Kidney (tissue), 14 donors: ENCODE data around the gene ARHGEF35. TPM values are rescaled to one million over a fixed set of nuclear protein-coding genes. Genes with fewer than 3 reads are reported as not detected.
"Not testable (repeated sequence)": the region's sequence is repeated elsewhere in the genome, so short reads cannot be mapped to it uniquely, and the experiment has no call there.

ENCODE experiments used
- DNase-seq, 5 donors: peaks; one replicate each; pipeline ENCODE4 v3.0.0-alpha.2; 2013 to 2020
- FAIRE-seq: peaks from 2 replicates; lab custom pipeline; 2012; peaks lifted over from hg19 to GRCh38; lab: Jason Lieb, UNC
- H3K27ac ChIP-seq, 2 donors: one replicate each; pipeline ENCODE4 v1.7.0; 2013; ENCODE audit warnings: low read depth in 2 of 2, low read length in 2 of 2, inconsistent platforms in 1 of 2
- H3K27me3 ChIP-seq: one replicate; pipeline ENCODE4 v1.7.1; 2013; ENCODE audit warnings: low read length, inconsistent platforms; ENCODE audit not compliant: control insufficient read depth, insufficient read depth
- H3K36me3 ChIP-seq, 3 donors: one replicate each; pipeline versions ENCODE4 v1.7.0 to v1.7.1; 2013; ENCODE audit warnings: low read length in 3 of 3, control low read depth in 1 of 3, inconsistent platforms in 1 of 3; ENCODE audit not compliant: insufficient read depth in 3 of 3, control insufficient read depth in 2 of 3
- H3K4me1 ChIP-seq, 3 donors: one replicate each; pipeline versions ENCODE4 v1.7.0 to v1.7.1; 2013; ENCODE audit warnings: low read length in 3 of 3, inconsistent platforms in 1 of 3, low read depth in 1 of 3; ENCODE audit not compliant: control insufficient read depth in 2 of 3, insufficient read depth in 2 of 3
- H3K4me3 ChIP-seq, 3 donors: one replicate each; pipeline versions ENCODE4 v1.7.0 to v1.8.1; 2013; ENCODE audit warnings: low read length in 3 of 3, control low read depth in 1 of 3, inconsistent platforms in 1 of 3
- H3K9ac ChIP-seq, 3 donors: one replicate each; pipeline versions ENCODE4 v1.7.0 to v1.7.1; 2013; ENCODE audit warnings: low read length in 3 of 3, control low read depth in 1 of 3, inconsistent platforms in 1 of 3
- H3K9me3 ChIP-seq, 3 donors: one replicate each; pipeline versions ENCODE4 v1.7.0 to v1.7.1; 2013; ENCODE audit warnings: low read length in 3 of 3, control low read depth in 1 of 3, inconsistent platforms in 1 of 3; ENCODE audit not compliant: control insufficient read depth in 2 of 3, insufficient read depth in 1 of 3
- intact Hi-C: fragments of 100-400 bp; cut with DNase I; formaldehyde crosslinking; loops from one replicate; pipeline ENCODE4 v1.11.1; 2022
- polyA plus RNA-seq: library from polyadenylated mRNA; stranded (reverse); fragments of 350-450 nt; fragmentation: Illumina TruSeq; extraction: RNeasy Lipid Tissue Mini Kit (QIAGEN cat#74804); gene quantifications from one replicate; pipeline ENCODE4 v1.2.3, GENCODE V29; 2014; ENCODE audit warnings: low read depth, low replicate concordance; ENCODE audit not compliant: insufficient read depth
- total RNA-seq: library from RNA; stranded (reverse); fragmentation: NEBNext Ultra II Directional; extraction: Animal tissue kit (Norgen Biotek cat#: 25700); gene quantifications from one replicate; pipeline ENCODE4 v1.2.1, GENCODE V29; 2021
- TF ChIP-seq, protein P1 (sequence below): IDR thresholded peaks from 3 replicates; pipeline ENCODE4 v1.5.1; 2012; ENCODE audit warnings: mild to moderate bottlenecking, moderate library complexity, borderline replicate concordance; ENCODE audit not compliant: insufficient read depth; ENCODE audit errors: extremely low read depth
- donor health status: control.
- donor health status: control.
- donor health status: control.
- donor health status: control.
- donor health status: control.
- donor health status: DM: yes; HTN: yes; CAD: no.
- donor health status: Normal renal cell carcinoma (clear cell type).

Gene ARHGEF35
- total and polyA plus RNA-seq, 2 donors from 2014 or later = 9.5 to 22.1 TPM

DNA sequence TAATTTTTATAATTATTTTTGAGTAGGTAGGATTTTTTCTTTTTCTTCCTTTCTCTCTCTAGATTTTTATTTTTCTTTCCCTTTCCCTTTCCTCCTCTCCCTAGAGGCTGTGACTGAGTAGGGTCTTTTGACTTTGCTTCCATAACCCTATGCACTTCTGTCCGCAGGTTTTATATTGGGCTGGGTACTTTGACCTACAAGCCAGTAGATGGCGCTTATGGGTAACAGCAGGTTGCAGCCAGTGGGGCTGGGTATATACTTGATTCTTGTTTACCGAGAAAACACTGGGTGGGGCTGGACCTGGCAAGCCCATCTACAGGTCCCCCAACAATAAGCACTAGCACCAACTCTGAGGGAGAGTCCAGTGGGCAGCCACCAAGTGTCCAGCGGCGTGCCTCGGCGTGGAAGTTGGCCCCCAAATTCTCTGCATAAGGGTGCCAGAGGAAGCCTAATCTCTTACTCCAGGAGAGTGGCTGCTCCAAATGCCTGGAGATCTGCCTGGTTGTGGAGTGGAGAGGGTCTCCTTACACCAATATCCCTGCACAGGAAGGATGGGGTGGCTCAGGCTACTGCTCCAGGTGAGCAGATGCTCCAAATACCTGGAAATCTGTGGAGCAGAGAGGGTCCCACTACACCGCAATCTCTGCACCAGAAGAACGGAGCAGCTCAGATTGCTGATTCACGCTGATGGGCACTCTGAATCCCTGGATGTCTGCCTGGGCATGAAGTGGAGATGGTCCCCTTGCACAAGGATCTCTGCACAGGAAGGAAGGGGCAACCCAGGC is 17.1 kb downstream of the ARHGEF35 start:
- intact Hi-C loops, H3K4me3 ChIP-seq, FAIRE-seq, H3K27ac ChIP-seq, H3K27me3 ChIP-seq, H3K4me1 ChIP-seq, H3K9me3 ChIP-seq, H3K9ac ChIP-seq, H3K36me3 ChIP-seq: not testable (repeated sequence)
- TF ChIP-seq, protein P1, sequence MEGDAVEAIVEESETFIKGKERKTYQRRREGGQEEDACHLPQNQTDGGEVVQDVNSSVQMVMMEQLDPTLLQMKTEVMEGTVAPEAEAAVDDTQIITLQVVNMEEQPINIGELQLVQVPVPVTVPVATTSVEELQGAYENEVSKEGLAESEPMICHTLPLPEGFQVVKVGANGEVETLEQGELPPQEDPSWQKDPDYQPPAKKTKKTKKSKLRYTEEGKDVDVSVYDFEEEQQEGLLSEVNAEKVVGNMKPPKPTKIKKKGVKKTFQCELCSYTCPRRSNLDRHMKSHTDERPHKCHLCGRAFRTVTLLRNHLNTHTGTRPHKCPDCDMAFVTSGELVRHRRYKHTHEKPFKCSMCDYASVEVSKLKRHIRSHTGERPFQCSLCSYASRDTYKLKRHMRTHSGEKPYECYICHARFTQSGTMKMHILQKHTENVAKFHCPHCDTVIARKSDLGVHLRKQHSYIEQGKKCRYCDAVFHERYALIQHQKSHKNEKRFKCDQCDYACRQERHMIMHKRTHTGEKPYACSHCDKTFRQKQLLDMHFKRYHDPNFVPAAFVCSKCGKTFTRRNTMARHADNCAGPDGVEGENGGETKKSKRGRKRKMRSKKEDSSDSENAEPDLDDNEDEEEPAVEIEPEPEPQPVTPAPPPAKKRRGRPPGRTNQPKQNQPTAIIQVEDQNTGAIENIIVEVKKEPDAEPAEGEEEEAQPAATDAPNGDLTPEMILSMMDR = peak; percentile 47
- peak in 2 of 5 donors; percentile 26 to 43 for DNase-seq

DNA sequence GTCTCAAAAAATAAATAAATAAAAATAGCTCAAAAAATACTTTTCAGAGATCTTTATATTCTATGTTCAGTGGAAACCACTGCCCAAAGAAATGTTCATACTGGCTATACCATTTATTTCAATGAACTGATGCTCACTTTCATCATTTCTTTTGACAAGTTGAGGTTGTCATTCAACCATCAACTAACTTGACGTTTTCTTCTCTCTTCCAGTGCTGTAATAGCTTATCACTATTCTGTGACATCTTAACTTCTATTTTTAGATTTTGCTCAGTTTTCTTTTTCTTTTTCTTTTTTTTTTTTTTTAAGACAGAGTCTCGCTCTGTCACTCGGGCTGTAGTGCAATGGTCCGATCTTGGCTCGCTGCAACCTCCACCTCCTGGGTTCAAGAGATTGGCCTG is 21.0 kb downstream of the ARHGEF35 start:
- TF ChIP-seq, protein P1 = no peak
- H3K27me3 ChIP-seq = no peaks in the 10 kb centered on the region
- DNase-seq = no peak
- intact Hi-C loops = loop anchor here (5.0 kb wide), 1 partner anchor 228 kb away; the partner anchor contains the start of gene NOBOX
- no peaks in the 10 kb centered on the region for H3K9me3 ChIP-seq
- no peak overlapping the region for H3K27ac ChIP-seq
- no peaks in the 10 kb centered on the region for H3K36me3 ChIP-seq
- H3K9ac ChIP-seq = no peak overlapping the region
- no peak overlapping the region for H3K4me3 ChIP-seq
- no peak for FAIRE-seq
- no peaks in the 10 kb centered on the region for H3K4me1 ChIP-seq

DNA sequence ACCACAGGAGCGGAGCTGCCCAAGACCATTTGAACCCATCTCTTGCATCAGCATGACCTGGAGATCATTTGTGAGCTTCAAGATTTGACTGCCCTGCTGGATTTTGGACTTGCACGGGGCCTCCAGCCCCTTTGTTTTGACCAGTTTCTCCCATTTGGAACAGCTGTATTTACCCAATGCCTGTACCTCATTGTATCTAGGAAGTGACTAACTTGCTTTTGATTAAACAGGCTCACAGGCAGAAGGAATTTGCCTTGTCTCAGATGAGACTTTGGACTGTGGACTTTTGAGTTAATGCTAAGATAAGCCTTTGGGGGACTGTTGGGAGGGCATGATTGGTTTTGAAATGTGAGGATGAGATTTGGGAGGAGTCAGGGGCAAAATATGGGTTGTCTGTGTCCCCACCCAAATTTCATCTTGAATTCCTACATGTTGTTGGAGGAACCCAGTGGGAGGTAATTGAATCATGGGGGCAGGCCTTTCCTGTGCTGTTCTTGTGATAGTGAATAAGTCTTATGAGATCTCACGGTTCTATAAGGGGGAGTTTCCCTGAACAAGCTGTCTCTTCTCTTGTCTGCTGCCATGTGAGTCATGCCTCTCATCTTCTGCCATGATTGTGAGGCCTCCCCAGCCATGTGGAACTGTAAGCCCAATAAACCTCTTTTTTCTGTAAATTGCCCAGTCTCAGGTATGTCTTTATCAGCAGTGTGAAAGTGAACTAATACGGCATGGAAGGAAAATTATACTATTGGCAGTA is 23.9 kb downstream of the ARHGEF35 start:
- intact Hi-C loops = loop anchor here (5.0 kb wide), 1 partner anchor 231 kb away; the partner anchor contains the start of gene NOBOX
- H3K36me3 ChIP-seq, H3K9ac ChIP-seq, H3K4me1 ChIP-seq, H3K27me3 ChIP-seq, H3K4me3 ChIP-seq, FAIRE-seq, H3K27ac ChIP-seq, DNase-seq, H3K9me3 ChIP-seq: not testable (repeated sequence)

DNA sequence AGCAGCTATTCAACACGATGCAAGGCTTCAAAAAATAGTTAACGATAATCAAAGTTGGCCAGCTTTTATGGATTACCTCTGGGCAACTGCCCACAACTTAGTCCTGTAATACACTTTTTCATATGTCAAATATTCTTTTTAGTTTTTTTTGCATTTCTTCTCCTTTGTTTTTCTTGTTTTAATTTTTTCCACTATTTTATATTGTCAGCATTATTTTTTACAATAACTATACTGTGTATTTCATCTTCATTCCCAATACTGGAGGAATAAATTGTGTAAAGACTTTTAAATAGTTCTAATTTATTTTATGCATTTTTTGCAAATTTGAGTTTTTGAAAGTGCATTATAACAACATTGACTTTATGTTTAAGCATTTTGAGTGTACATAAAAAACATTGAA is 30.8 kb downstream of the ARHGEF35 start:
- peak; percentile 17 for FAIRE-seq
- no peaks in the 10 kb centered on the region for H3K36me3 ChIP-seq
- DNase-seq = no peak
- H3K4me3 ChIP-seq = no peak overlapping the region
- H3K9me3 ChIP-seq = no peaks in the 10 kb centered on the region
- no peaks in the 10 kb centered on the region for H3K27me3 ChIP-seq
- intact Hi-C loops = no loop called here
- H3K4me1 ChIP-seq = no peaks in the 10 kb centered on the region
- H3K9ac ChIP-seq = no peak overlapping the region
- TF ChIP-seq, protein P1 = no peak
- H3K27ac ChIP-seq = no peak overlapping the region
